Karpas-422 (cell line): Measurements from ENCODE around the gene ZC3H18. TPM values are rescaled to one million over a fixed set of nuclear protein-coding genes. Genes with fewer than 3 reads are reported as not detected.

ENCODE experiments used
- DNase-seq: peaks from one replicate; pipeline ENCODE4 v3.0.0-alpha.2; 2015
- H2AFZ ChIP-seq: fragments of 200-600 bp; sonication (generic); 2 replicates; pipeline ENCODE4 v1.6.1; 2014; ENCODE audit warnings: antibody characterized with exemption, low read length, mixed read lengths
- H3K27ac ChIP-seq: fragments of 200-600 bp; sonication (generic); 2 replicates; pipeline ENCODE4 v1.5.1; 2014; ENCODE audit warnings: mild to moderate bottlenecking, low read length, moderate library complexity
- H3K27me3 ChIP-seq: fragments of 200-600 bp; sonication (generic); 2 replicates; pipeline ENCODE4 v1.6.1; 2014; ENCODE audit warnings: low read length, mixed read lengths
- H3K36me3 ChIP-seq: fragments of 200-600 bp; sonication (generic); 2 replicates; pipeline ENCODE4 v1.6.1; 2014; ENCODE audit warnings: low read length, mixed read lengths; ENCODE audit not compliant: insufficient read depth
- H3K4me1 ChIP-seq: fragments of 200-600 bp; sonication (generic); 2 replicates; pipeline ENCODE4 v1.6.1; 2014; ENCODE audit warnings: mild to moderate bottlenecking, low read length, mixed read lengths
- H3K4me2 ChIP-seq: fragments of 200-600 bp; sonication (generic); 2 replicates; pipeline ENCODE4 v1.6.1; 2014; ENCODE audit warnings: low read length, low read depth, mild to moderate bottlenecking; ENCODE audit not compliant: poor library complexity, severe bottlenecking
- H3K4me3 ChIP-seq: fragments of 200-600 bp; sonication (generic); 2 replicates; pipeline ENCODE4 v1.5.1; 2014; ENCODE audit warnings: mild to moderate bottlenecking, antibody characterized with exemption, low read length, mixed read lengths
- H3K79me2 ChIP-seq: fragments of 200-600 bp; sonication (generic); 2 replicates; pipeline ENCODE4 v1.6.1; 2014; ENCODE audit warnings: mild to moderate bottlenecking, low read length, mixed read lengths
- H3K9ac ChIP-seq: fragments of 200-600 bp; sonication (generic); 2 replicates; pipeline ENCODE4 v1.6.0; 2014; ENCODE audit warnings: low read length
- H3K9me2 ChIP-seq: fragments of 200-600 bp; sonication (generic), shearing (Covaris generic); replicated peaks from 2 replicates; pipeline ENCODE4 v1.6.0; 2014; ENCODE audit warnings: mild to moderate bottlenecking, low read length, moderate library complexity; ENCODE audit not compliant: insufficient read depth
- H3K9me3 ChIP-seq: fragments of 300-700, 200-600 bp; sonication (generic); 2 replicates; pipeline ENCODE4 v1.6.1; 2014; ENCODE audit warnings: low read length, mixed read lengths
- H4K20me1 ChIP-seq: fragments of 200-600 bp; sonication (generic); 2 replicates; pipeline ENCODE4 v1.6.1; 2014; ENCODE audit warnings: mild to moderate bottlenecking, antibody characterized with exemption, low read length, low read depth; ENCODE audit not compliant: insufficient read depth
- total RNA-seq: library from RNA; depleted of rRNA; stranded (reverse); fragments of >200 nt; shearing (Covaris generic); gene quantifications from 2 replicates; pipeline ENCODE4 v1.2.3, GENCODE V29; 2014; ENCODE audit warnings: low replicate concordance

Gene ZC3H18
- total RNA-seq, 1 experiment from 2014 or later = 8.3 TPM

DNA sequence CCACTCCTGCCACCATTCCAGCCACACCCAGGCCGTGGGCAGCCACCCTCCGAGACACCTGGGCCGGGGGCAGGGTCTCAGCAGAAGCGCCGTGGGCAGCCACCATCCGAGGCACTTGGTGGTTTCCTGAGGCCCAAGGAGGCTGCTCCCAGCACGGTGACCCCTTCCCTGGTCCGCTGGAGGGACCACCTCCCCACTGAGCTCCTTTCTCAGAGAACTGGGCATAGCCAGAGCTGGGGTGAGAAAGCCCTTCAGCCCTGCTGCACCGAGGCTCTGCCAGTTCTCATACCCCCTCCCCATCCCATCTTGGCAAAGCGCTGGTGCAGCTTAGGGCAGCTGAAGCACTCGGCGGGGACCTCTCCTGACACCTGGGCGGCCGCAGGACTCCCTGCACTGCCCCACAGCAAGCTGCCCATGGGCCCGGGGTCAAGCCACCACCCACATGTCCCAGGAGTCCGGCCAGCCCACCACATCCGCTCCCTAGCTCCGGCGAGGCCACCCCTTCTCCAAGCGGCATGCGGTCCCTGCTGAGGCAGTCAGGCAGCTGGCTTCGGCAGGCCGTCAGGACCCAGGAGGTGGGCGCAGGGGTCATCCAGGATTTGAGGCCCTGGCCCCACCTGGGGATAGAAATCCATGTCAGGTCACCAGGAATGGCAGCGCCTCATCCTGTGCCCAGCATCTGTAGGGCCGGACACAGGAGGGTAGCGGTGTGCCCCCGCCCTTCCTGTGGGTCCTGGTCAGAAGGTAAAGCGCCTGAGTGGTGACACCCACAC is 82.0 kb downstream of the ZC3H18 start:
- Histone ChIP-seq H4K20me1 (peaks cover 29% of the 10 kb centered on the region), H3K27ac (peak overlapping the region; percentile 94), H2AFZ (no peak overlapping the region), H3K27me3 (no peaks in the 10 kb centered on the region), H3K9me3 (no peaks in the 10 kb centered on the region), H3K36me3 (no peaks in the 10 kb centered on the region; the same call in 1 of the 2 replicates), H3K9me2 (no peaks in the 10 kb centered on the region), H3K4me3 (peak overlapping the region; percentile 100), H3K9ac (peak overlapping the region; percentile 99), H3K4me2 (peak overlapping the region; percentile 97), H3K4me1 (peaks cover 34% of the 10 kb centered on the region), H3K79me2 (peaks cover 18% of the 10 kb centered on the region)
- no peak for DNase-seq

DNA sequence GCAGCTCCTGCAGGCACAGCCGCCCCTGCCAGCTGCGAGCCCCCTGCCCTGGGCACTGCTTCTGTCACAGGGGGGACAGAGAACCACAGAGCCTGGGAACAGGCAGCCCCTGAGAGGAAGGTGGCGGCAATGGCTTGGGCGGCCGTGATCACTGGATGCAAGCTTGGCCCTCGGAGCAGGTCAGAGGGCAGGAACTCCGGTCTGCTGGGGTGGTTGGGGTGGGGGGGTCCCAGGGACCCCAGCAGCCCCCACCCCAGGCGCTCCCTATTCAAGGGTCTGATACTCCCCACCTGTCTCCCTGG is 82.5 kb downstream of the ZC3H18 start:
- H2AFZ ChIP-seq = no peak overlapping the region
- H3K27me3 ChIP-seq = no peaks in the 10 kb centered on the region
- peaks cover 18% of the 10 kb centered on the region for H3K79me2 ChIP-seq
- no peaks in the 10 kb centered on the region for H3K9me2 ChIP-seq
- no peak for DNase-seq
- H3K4me3 ChIP-seq = no peak overlapping the region
- no peaks in the 10 kb centered on the region for H3K9me3 ChIP-seq
- H3K36me3 ChIP-seq = no peaks in the 10 kb centered on the region; the same call in 1 of the 2 replicates
- peaks cover 25% of the 10 kb centered on the region for H4K20me1 ChIP-seq
- H3K4me1 ChIP-seq = peaks cover 34% of the 10 kb centered on the region
- 0 out of 2 replicates have a peak overlapping the region, but pooled peaks have one; percentile 99 for H3K9ac ChIP-seq
- H3K4me2 ChIP-seq = peak overlapping the region; percentile 97
- H3K27ac ChIP-seq = no peak overlapping the region

DNA sequence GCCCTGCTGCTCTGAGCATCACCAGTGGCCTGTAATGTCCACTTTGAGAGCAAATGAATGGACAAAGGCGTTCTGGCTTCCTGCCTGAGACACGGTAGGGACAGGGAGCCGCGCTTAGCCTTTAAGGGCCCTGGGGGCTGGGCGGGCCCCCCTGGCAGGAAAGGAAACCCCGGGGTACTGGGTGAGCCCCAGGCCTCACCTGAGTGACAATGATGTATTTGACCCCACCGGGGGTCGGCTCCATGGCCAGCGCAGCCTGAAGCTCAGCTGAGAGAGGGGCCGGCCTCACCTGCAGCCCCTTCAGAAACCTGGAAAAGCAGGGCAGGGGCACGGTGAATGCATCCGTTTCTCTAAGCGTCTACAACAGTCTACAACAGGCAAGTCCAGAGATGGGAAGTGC is 82.9 kb downstream of the ZC3H18 start:
- peaks cover 18% of the 10 kb centered on the region for H3K79me2 ChIP-seq
- H2AFZ ChIP-seq = no peak overlapping the region
- H3K27ac ChIP-seq = no peak overlapping the region
- H3K4me2 ChIP-seq = no peak overlapping the region
- H3K9me2 ChIP-seq = no peaks in the 10 kb centered on the region
- no peak overlapping the region for H3K9ac ChIP-seq
- H3K4me1 ChIP-seq = peaks cover 34% of the 10 kb centered on the region
- peaks cover 21% of the 10 kb centered on the region for H4K20me1 ChIP-seq
- no peaks in the 10 kb centered on the region for H3K27me3 ChIP-seq
- DNase-seq = no peak
- H3K9me3 ChIP-seq = no peaks in the 10 kb centered on the region
- no peak overlapping the region for H3K4me3 ChIP-seq
- no peaks in the 10 kb centered on the region; the same call in 1 of the 2 replicates for H3K36me3 ChIP-seq

DNA sequence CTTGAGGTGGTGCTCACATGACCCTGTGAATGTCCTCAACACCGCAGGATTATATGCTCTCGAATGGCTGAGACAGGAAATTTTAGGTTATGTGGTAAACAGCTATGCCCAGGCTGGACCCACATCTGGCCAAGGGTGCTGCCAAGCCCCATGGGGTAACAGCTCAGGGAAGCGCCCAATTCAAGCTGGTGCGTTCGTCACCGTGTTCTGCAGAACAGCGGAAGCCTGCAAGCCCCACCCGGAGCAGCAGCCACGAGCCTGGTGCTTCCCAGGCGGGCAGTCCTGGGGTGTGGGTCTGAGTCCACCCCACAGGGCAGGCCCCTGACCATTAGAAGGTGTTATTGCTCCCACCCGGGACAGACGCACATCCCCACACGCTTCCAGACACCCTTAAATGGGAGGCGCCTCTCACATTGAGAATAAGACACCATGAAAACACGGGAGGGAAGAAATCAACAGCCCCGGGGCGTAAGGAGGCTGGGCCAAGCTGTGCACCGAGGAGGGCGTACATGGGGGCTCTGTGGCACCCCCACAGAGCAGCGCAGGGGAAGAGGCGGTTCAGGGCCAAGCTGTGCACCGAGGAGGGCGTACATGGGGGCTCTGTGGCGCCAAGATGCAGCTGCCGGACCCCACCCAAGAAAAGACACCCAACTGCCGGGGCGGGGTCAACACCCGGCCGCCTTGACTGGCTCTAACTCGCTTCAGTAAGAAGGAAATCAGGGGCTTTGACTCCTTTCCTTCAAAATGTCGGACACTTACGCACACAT is 83.6 kb downstream of the ZC3H18 start:
- H3K4me3 ChIP-seq = no peak overlapping the region
- H3K9me2 ChIP-seq = no peaks in the 10 kb centered on the region
- DNase-seq = no peak
- H4K20me1 ChIP-seq = peaks cover 16% of the 10 kb centered on the region
- no peak overlapping the region for H3K27ac ChIP-seq
- H3K79me2 ChIP-seq = peaks cover 18% of the 10 kb centered on the region
- H3K36me3 ChIP-seq = no peaks in the 10 kb centered on the region; the same call in 1 of the 2 replicates
- no peak overlapping the region for H2AFZ ChIP-seq
- H3K4me2 ChIP-seq = no peak overlapping the region
- no peaks in the 10 kb centered on the region for H3K27me3 ChIP-seq
- H3K4me1 ChIP-seq = peaks cover 34% of the 10 kb centered on the region
- no peak overlapping the region for H3K9ac ChIP-seq
- no peaks in the 10 kb centered on the region for H3K9me3 ChIP-seq

DNA sequence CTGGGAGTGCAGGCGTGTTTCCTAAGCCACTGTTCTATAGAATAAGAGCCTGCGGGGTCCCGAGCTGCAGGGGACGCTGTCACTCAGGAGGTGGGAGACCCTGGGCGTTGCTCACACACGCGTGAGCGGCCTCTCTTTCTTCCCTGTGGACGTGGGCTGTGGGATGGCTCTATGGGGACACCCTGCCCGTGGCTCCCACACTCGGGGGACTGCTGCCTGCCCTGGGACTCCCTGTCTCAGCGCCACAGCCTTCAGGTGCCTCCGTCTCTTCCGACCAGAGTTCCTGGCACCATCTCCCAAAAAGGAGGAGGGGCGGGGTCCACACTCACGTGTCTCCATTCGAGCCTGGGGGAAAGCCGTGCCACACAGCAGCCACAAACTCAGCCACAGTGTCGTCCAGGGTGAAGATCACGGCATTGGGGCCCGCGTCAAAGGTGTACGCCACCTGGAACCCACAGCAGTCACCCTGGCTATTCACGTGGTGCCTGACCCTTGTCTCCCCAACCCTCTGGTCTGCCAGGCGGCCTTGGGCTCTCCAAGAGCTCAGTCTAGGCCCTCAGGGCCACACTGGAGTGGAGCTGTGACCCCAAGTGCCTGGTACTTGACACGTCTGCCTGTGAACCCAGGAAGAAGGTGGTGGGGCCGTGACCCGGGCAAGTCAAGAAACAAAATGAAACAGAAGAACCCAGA is 84.3 kb downstream of the ZC3H18 start:
- peaks cover 30% of the 10 kb centered on the region for H3K4me1 ChIP-seq
- H3K79me2 ChIP-seq = peaks cover 20% of the 10 kb centered on the region
- no peak overlapping the region for H3K4me3 ChIP-seq
- no peaks in the 10 kb centered on the region for H3K9me2 ChIP-seq
- no peak overlapping the region for H3K9ac ChIP-seq
- H3K9me3 ChIP-seq = no peaks in the 10 kb centered on the region
- no peak for DNase-seq
- H4K20me1 ChIP-seq = peaks cover 10% of the 10 kb centered on the region
- H2AFZ ChIP-seq = no peak overlapping the region
- no peaks in the 10 kb centered on the region; the same call in 1 of the 2 replicates for H3K36me3 ChIP-seq
- no peak overlapping the region for H3K27ac ChIP-seq
- no peaks in the 10 kb centered on the region for H3K27me3 ChIP-seq
- no peak overlapping the region for H3K4me2 ChIP-seq

DNA sequence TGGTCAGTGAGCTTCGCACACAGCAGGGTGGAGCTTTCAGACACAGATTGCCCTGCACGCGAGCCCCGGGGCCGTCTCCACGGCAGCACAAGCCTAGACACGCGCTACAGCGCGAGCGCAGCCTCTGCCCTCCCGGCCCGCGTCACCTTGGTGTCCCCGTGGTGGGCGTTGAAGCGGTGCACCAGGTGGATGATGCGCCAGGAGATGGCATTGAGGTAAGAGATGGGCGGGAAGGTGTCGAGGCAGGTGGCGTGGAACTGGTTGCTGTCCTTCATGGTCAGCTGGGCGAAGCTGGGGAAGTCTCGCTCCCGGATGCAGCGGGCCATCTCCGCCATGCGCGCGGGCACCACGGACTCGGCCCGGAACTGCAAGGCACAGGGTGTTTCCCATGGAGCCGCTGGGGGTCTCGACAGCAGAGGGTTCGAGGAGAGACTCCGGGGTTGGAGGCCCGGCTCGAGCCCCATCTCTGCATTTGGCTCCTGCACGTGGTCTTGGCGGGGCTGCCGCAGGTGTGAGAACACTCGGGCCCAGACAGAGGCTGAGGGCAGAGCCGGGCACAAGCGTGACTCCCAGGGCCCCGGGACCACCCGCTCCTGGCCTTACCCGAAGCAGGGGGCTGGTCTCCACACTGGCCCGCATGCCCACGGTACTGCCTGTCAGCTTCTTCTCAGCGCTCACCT is 85.0 kb downstream of the ZC3H18 start:
- Histone ChIP-seq H3K27me3 (no peaks in the 10 kb centered on the region), H3K4me3 (no peak overlapping the region), H3K9me3 (no peaks in the 10 kb centered on the region), H3K9ac (no peak overlapping the region), H3K27ac (no peak overlapping the region), H3K36me3 (no peaks in the 10 kb centered on the region), H3K79me2 (peaks cover 20% of the 10 kb centered on the region), H3K9me2 (no peaks in the 10 kb centered on the region), H2AFZ (no peak overlapping the region), H4K20me1 (peaks cover 7% of the 10 kb centered on the region), H3K4me1 (peaks cover 23% of the 10 kb centered on the region), H3K4me2 (no peak overlapping the region)
- no peak for DNase-seq

DNA sequence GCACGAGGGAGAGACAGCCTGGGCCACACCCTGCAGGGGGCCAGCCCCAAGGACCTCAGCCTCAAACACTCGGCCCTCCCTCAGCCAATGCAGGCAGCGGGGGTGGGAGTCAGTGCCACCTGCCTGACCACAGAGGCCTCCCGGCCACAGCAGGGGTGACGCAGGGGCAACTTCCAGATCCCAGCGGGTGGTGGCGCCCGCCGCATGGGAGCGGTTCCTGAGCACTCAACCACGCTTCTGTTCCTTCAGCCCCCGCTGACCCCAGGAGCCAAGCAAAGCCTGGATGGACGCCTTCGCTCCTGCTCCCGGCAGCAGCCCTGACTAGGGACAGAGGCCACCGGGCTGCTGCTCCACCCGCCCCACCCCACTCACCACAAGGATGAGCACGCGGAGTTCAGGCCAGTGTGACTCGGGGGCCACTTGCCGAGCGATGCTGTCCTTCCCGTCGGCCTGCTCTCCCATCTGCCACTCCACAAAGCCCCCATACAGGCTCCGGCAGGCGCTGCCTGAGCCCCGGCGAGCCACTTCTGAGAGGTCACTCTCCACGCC is 85.6 kb downstream of the ZC3H18 start:
- no peak overlapping the region for H3K4me3 ChIP-seq
- H3K27me3 ChIP-seq = no peaks in the 10 kb centered on the region
- no peak overlapping the region for H3K27ac ChIP-seq
- peaks cover 22% of the 10 kb centered on the region for H3K4me1 ChIP-seq
- H4K20me1 ChIP-seq = peaks cover 4% of the 10 kb centered on the region; the same call in 1 of the 2 replicates
- no peak overlapping the region for H2AFZ ChIP-seq
- H3K9me2 ChIP-seq = no peaks in the 10 kb centered on the region
- peaks cover 19% of the 10 kb centered on the region for H3K79me2 ChIP-seq
- no peaks in the 10 kb centered on the region for H3K36me3 ChIP-seq
- H3K9me3 ChIP-seq = no peaks in the 10 kb centered on the region
- DNase-seq = no peak
- no peak overlapping the region for H3K9ac ChIP-seq
- no peak overlapping the region for H3K4me2 ChIP-seq
